ENCODE measurements around the gene SNRPA1.

DNA sequence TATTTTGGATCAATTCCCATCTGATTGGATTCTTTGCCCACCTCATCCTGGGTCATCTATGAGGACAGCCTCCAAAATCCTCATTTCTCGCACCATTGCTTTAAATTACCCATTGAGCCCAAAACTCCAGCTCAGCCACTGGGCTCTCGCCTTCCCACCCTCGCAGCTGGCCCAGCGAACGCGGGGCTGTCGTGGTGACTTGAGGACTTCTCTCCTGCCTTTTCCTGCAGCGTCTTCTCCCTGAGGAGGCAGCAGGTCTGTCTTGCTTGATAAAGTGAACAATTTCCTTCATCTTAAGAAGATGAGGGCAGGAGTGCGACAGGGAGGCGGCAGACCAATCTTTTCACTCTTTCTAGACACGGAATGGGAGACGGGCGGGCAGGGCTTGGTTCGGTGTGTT, 33.0 kb upstream of the SNRPA1 start:
- no peak for TF ChIP-seq CTCF (IDR thresholded peaks at IDR 0.05)
- TF ChIP-seq POLR2A (IDR thresholded peaks at IDR 0.05), result no peak
